Islet precursor cell (in vitro differentiated cells): ENCODE measurements around the gene PIGB.
"Not testable (repeated sequence)": the region's sequence is repeated elsewhere in the genome, so short reads cannot be mapped to it uniquely, and the experiment has no call there.

ENCODE experiments used
- DNase-seq: peaks from one replicate; pipeline ENCODE4 v3.0.0-alpha.2; 2018

PIGB gene

DNA sequence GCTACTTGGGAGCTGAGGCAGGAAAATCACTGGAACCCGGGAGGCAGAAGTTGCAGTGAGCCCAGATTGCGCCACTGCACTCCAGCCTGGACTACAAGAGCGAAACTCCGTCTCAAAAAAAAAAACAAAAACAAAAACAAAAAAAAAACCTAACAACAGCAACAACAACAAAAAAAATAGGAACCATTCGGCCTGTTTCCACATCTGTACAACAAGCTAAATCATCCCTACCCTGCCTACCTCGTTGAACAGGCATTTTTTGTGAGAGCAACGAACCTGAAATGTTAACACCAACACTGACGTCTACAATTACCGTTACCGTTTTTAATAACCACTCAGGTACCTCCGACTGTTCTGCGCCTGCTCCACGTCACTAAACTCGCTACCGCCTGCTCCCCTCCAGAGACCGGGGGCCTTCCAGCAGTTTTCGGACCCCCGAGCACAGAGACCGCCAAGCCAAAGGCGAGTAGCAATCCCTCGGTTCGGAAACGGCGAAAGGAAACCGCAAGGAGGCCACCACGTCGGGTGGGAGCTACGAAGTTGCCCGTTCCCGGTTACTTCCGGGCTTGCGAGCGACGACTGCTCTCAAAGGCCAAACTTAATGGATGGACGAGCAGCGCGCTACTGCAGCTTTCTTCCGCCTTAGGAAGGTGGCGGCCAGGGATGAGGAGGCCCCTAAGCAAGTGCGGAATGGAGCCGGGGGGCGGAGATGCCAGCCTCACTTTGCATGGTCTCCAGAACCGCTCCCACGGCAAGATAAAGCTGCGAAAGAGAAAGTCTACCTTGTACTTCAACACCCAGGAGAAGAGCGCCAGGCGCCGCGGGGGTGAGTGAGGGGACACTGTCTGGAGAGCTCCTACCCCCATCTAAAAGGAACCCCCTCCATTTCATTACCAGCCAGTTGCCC, at the start of gene PIGB, which contains the start of gene PIGBOS1:
Gene PIGB (plus strand): TSS at position 635 of the 907 bp plus-strand sequence. CDS start 29 bp downstream, at position 664.
Gene PIGBOS1 (minus strand): TSS at position 536 of the 907 bp plus-strand sequence. CDS start 1,331 bp downstream, outside the sequence.
- peak; percentile 93 for DNase-seq

GRCh38 chr15:55270291-55270690, 48.7 kb upstream of the PIGB start:
- no peak for DNase-seq

DNA sequence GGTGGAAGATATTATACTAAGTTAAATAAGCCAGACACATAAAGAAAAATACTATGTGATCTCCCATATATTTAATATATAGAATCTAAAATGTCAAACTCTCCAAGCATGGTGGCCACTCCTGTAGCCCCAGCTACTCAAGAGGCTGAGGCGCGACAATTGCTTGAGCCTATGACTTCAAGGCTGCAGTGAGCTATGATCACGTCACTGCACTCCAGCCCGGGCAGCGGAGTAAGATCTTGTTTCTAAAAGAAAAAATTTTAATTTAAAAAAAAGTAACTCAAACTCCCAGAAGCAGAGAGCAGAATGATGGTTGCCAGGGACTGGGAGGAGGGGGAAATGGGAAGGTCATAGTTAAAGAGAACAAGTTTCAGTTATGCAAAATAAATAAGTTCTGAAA, 42.7 kb upstream of the PIGB start:
- no peak for DNase-seq

GRCh38 chr15:55277116-55277564, 41.9 kb upstream of the PIGB start:
- no peak for DNase-seq

- DNase-seq, result no peak
Measured at GRCh38 chr15:55277715-55278114, 41.3 kb upstream of the PIGB start.

GRCh38 chr15:55279100-55279745, 39.8 kb upstream of the PIGB start:
- DNase-seq, result no peak

- peak; percentile 67 for DNase-seq
Measured at GRCh38 chr15:55279746-55280351, 39.2 kb upstream of the PIGB start.

GRCh38 chr15:55280589-55280988, 38.4 kb upstream of the PIGB start:
- not testable (repeated sequence) for DNase-seq

DNA sequence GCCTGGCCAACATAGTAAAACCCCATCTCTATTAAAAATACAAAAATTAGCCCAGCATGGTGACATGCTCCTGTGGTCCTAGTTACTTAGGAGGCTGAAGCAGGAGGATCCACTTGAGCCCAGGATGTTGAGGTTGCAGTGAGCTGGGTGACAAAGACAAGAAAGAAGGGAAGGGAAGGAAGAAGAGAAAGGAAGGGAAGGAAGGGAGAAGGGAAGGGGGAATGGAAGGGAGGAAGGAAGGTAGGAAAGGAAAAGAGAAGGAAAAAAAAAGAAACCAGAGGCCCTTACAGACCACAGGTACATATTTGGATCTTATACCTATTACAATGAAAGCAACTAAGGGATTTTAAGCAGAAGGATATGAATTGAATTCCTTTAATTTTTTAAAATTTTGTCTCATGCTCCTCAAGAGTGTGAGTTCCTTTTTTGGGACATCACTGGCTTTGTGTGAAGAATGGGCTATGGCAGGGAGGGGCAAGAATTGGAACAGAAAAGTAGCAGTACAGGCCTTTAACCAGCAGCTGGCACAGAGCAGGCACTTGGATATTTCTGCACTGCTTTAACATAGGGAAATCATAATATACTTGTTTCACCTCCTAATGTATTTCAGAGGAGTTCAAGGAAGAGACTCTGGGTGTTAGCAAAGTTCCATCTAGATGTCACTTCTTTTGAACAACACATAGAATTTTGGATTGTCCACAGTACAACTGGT, 37.3 kb upstream of the PIGB start:
- DNase-seq, result no peak

DNA sequence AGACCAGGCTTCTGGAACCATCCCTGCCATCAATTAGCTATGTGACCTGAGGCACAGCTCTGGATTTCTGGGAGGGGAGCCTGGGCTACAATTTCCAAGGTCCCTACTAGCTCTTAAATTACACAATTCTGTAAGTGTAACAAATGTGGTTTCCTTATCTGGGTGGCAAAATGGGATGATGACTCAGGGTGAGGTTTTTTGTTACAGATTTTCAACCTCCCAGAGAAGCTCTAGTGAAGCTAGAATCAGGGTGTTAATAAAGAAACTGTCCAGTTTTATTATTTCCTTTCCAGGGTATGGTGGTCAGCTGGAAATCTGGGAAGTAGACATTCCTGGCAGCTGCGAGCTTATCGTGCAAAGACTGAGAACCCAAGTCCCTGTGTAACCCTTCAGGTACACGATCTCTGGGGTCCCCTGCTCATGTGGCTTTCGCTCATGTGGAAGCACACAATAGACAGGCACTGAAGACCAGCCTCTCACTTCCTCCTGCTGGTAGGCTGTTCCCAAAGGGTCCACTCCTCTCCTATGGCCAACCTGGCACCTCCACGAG, 36.7 kb upstream of the PIGB start:
- peak; percentile 52 for DNase-seq

DNA sequence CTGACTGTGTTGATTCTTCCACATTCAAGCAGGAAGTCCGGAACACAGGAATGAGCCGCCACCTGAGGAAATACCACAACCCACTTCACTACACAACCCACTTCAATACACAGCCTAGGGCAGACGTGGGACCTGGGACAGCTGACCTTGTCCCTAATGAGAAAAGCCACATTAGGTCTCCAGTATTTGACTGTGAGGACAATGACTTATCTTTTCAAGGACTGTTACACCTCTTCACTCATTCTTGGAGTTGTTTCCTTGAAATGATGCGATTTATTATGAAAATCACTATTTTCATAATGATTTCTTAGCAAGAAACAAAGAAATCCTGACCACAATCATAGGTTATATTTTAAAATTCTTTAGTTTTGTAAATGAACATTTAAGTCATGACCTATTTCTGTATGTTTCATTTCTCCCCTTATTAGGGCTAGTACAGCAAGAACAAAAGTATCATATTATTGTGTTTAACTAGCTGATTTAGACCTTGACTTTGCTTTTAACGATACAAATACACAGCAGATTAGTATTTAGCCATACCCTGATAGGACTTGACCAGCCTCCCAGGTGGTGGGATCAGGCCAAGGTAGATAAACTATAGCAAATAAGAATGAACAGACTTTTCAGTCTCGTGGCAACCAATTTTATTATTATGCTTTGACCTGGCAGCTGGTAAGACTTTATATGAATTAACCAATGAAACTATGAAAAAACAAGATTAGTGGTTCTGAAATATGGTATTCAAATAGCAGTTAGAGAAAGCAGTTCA, 35.5 kb upstream of the PIGB start:
- DNase-seq, result peak; percentile 29

DNA sequence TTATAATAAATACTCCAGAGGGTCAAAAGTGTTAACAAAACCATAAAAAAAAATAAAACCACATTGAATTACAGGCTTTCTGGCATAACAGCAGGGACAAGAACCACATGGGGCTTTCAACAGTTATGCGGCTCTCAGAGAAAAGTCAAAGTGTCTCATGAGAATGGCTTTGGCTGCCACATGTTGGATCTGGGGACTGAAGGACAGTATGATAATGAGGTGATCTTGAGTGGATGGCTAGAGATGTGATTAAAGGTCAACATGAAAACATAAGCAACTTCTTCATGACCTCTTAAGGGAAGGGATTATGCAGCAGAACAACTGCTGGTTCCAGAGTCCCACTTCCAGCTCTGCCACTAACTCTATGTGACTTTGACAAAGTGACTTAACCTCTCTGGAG, 34.6 kb upstream of the PIGB start:
- DNase-seq, result peak; percentile 1

- not testable (repeated sequence) for DNase-seq
Measured at GRCh38 chr15:55286442-55287189, 32.4 kb upstream of the PIGB start.

GRCh38 chr15:55288006-55288717, 30.9 kb upstream of the PIGB start:
- peak; percentile 5 for DNase-seq

DNA sequence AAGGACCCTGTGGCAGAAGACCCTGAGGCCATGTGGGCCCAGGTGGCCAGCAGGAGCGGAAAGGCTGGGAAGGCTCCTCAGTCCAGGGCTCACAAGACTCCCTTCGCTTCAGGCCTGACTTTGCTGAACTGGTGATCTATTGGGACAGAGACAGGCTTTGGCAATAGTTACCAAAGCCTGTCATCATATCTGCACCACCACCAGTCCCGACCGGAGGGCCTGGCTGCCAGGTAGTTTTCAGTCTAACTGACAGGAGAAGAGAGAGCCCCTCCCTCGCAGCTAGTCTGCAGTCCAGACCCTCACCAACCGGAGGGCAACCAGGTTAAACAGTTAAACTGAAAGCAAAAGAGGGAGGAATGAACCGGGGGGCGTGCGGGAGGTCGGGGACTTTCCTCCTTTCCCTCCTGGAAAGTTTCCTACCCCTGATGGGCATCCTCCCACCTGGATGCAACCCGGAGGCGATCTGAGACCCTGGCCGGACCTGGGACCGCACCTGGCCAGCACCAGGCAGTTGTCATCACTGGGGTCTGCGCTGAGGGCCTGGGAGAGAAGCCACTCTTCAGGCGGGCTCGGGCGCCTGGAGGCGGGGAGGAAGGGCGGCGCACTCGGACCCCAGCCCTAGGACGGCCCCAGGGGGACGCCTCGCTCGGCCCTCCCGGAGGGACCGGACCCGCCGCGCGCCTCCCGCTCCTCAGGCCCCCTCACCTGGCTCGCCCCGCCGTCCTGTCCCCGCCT, 29.8 kb upstream of the PIGB start:
- peak; percentile 70 for DNase-seq

GRCh38 chr15:55289746-55290527, 29.1 kb upstream of the PIGB start, which contains the start of gene RAB27A:
TSS of gene RAB27A (minus strand) at chr15:55289813. CDS start at chr15:55234934, 54,879 bp downstream.
- peak; percentile 90 for DNase-seq

GRCh38 chr15:55290528-55291057, 28.4 kb upstream of the PIGB start:
- DNase-seq, result peak; percentile 91

DNA sequence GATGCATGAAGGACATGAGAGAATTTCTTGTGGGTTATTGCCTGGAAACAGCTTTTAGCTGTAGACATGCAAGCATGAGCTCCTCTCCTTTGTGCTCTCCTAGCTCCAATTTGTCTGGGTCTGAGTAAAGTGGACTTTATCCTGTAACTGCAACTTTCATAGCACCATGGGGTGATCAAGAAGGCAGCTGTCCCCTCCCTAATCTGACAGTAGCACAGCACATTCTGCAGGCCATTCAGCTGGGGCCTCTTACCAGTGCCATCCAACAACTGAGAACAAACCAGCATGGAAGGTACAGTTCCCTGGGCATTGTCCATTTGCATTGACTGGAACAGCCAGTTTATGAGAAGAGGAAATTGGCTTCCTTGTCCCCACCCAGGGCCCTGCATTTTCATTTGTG, 21.7 kb upstream of the PIGB start:
- DNase-seq, result no peak
